Activated T-cell treated with anti-CD3 and anti-CD28 coated beads, Interleukin-2, amount 50 U/mL, for 72 hours (primary cell): ENCODE data around the gene OIP5. TPM values are rescaled to one million over a fixed set of nuclear protein-coding genes. Genes with fewer than 3 reads are reported as not detected.
"Not testable (repeated sequence)": the region's sequence is repeated elsewhere in the genome, so short reads cannot be mapped to it uniquely, and the experiment has no call there.

ENCODE experiments used
- ATAC-seq, 2 donors: fragments of 150-1000 bp; cut with Tn5 transposase; replicated peaks in 1 of 2; 2 replicates each; pipeline ENCODE4 v1.10.0; 2021; ENCODE audit warnings: moderate library complexity in 2 of 2, mild to moderate bottlenecking in 1 of 2
- DNase-seq, 2 donors: peaks; one replicate each; pipeline ENCODE4 v3.0.0; 2021 to 2022; ENCODE audit warnings: mixed read lengths in 1 of 2
- H3K27ac Mint-ChIP-seq: one replicate; pipeline ENCODE4 v1.8.0; 2022; ENCODE audit warnings: mild to moderate bottlenecking, moderate library complexity, mixed read lengths
- H3K27me3 Mint-ChIP-seq: one replicate; pipeline ENCODE4 v1.8.0; 2022; ENCODE audit warnings: low read depth, mixed read lengths
- H3K36me3 Mint-ChIP-seq, 2 donors: one replicate each; pipeline ENCODE4 v1.8.0; 2022; ENCODE audit warnings: mixed read lengths in 2 of 2, mild to moderate bottlenecking in 1 of 2; ENCODE audit not compliant: insufficient read depth in 2 of 2
- H3K4me1 Mint-ChIP-seq: one replicate; pipeline ENCODE4 v1.8.0; 2022; ENCODE audit warnings: low read depth, mixed read lengths
- H3K4me3 Mint-ChIP-seq, 2 donors: one replicate each; pipeline ENCODE4 v1.8.0; 2022; ENCODE audit warnings: mild to moderate bottlenecking in 2 of 2, mixed read lengths in 2 of 2, moderate library complexity in 2 of 2
- H3K9me3 Mint-ChIP-seq, 2 donors: one replicate each; pipeline ENCODE4 v1.8.0; 2022; ENCODE audit warnings: mixed read lengths in 2 of 2
- total RNA-seq, 2 donors: library from RNA; stranded (reverse); gene quantifications; one replicate each; pipeline ENCODE4 v1.2.3, GENCODE V29; 2022

Gene OIP5
- total RNA-seq, 2 donors from 2014 or later: 15.3 TPM

- DNase-seq (no peak), ATAC-seq (no peak)
- Mint-ChIP-seq H3K4me3 (peak overlapping the region in 1 of 2 donors; percentile 12), H3K27ac (peak overlapping the region; percentile 42), H3K4me1 (peaks cover 43% of the 10 kb centered on the region), H3K27me3 (no peaks in the 10 kb centered on the region), H3K36me3 (peaks cover 20 to 38% of the 10 kb centered on the region in 2 donors), H3K9me3 (no peaks in the 10 kb centered on the region)
Observed at GRCh38 chr15:41288464-41288863, 43.9 kb downstream of the OIP5 start.

GRCh38 chr15:41286665-41287333 lies 45.6 kb downstream of the OIP5 start:
- Mint-ChIP-seq H3K4me3 (peak overlapping the region; percentile 36 to 76), H3K9me3 (no peaks in the 10 kb centered on the region), H3K36me3 (peaks cover 20 to 36% of the 10 kb centered on the region in 2 donors), H3K27me3 (no peaks in the 10 kb centered on the region), H3K4me1 (peaks cover 56% of the 10 kb centered on the region), H3K27ac (peak overlapping the region; percentile 93)
- ATAC-seq (no peak), DNase-seq (no peak)

DNA sequence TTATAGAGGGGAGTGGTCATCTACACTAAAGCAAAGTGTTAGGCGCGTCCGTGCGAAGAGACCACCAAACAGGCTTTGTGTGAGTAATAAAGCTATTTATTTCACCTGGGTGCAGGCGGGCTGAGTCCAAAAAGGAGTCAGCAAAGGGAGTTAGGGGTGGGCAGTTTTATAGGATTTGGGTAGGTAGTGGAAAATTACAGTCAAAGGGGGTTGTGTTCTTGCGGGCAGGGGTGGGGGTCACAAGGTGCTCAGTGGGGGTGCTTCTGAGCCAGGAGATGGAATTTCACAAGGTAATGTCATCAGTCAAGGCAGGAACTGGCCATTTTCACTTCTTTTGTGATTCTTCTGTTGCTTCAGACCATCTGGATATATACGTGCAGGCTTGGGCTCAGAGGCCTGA lies 47.1 kb downstream of the OIP5 start:
- DNase-seq (peak in 1 of 2 donors; percentile 3), ATAC-seq (no peak)
- Mint-ChIP-seq H3K27ac (peak overlapping the region; percentile 78), H3K4me3 (peak overlapping the region; percentile 97 to 98), H3K4me1 (peaks cover 49% of the 10 kb centered on the region), H3K27me3 (no peaks in the 10 kb centered on the region), H3K9me3 (no peaks in the 10 kb centered on the region), H3K36me3 (peaks cover 20 to 35% of the 10 kb centered on the region in 2 donors)

DNA sequence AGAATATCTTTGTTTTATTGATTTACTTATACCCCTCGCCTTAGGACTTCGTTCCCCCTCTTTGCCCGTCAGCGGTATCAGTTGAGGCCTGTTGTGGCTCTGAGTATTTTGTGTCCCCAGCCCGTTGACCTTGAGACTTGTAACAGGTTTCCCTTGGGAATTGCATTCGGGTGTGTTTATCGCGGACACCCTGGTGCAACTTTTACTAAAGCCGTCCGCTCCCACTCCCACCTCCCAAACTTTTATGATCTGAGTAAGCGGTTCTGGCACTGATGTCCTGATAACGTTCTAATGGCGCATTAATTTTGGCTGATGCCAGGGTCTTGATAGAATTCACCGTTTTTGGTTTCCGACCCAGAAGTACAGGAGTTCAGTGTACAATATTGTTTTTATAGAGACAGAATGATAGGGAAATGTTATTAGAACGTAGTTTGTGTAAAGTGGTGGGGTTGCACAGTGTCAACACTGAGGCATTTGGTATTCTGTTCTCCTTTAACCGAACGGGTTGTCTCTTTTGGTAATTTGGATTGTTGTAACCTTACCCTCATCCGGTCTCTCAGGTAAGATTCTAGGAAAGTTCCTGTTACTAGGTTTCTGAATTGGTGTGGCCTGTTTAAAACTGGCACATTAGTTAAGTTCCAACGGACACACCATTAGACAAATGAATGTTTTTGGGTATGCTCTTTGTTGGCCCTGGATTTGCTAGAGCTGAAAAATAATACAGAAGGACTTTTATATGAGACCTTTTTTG lies 47.8 kb downstream of the OIP5 start:
- Mint-ChIP-seq H3K36me3 (peaks cover 20 to 36% of the 10 kb centered on the region in 2 donors), H3K27ac (peak overlapping the region; percentile 78), H3K9me3 (no peaks in the 10 kb centered on the region), H3K4me1 (peaks cover 52% of the 10 kb centered on the region), H3K4me3 (peak overlapping the region; percentile 97 to 98), H3K27me3 (no peaks in the 10 kb centered on the region)
- DNase-seq (no peak), ATAC-seq (no peak)

GRCh38 chr15:41283653-41284426 lies 48.6 kb downstream of the OIP5 start:
- ATAC-seq (peak; percentile 97 to 98), DNase-seq (peak; percentile 98)
- Mint-ChIP-seq H3K4me3 (peak overlapping the region; percentile 97 to 98), H3K36me3 (peaks cover 20 to 40% of the 10 kb centered on the region in 2 donors), H3K4me1 (peaks cover 53% of the 10 kb centered on the region), H3K27me3 (no peaks in the 10 kb centered on the region), H3K27ac (peak overlapping the region; percentile 92), H3K9me3 (no peaks in the 10 kb centered on the region)

DNA sequence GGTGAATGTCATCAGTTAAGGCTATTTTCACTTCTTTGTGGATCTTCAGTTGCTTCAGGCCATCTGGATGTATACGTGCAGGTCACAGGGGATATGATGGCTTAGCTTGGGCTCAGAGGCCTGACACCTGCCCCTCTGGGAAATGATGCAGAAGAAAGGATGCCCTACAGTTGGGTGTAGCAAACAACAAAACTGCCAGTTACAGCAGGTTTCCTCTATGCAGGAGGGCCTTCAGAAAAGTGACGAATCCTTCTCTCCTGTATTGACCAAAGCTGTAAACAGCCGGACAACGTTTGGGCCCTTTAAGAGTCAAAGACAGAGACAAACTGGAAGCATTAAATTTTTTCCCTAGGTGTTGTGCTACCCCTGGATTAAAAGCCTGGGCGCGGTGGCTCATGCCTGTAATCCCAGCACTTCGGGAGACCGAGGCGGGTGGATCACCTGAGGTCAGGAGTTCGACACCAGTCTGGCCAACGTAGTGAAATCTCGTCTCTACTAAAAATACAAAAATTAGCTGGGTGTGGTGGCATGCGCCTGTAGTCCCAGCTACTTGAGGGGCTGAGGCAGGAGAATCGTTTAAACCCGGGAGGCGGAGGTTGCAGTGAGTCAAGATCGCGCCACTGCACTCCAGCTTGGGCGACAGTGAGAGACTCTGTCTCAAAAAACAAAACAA lies 49.3 kb downstream of the OIP5 start:
- Mint-ChIP-seq H3K4me3 (peak overlapping the region; percentile 97 to 98), H3K4me1 (peaks cover 47% of the 10 kb centered on the region), H3K27ac (peak overlapping the region; percentile 92), H3K36me3 (peaks cover 20 to 33% of the 10 kb centered on the region in 2 donors)
- not testable (repeated sequence) for H3K27me3 Mint-ChIP-seq, DNase-seq, ATAC-seq, H3K9me3 Mint-ChIP-seq

GRCh38 chr15:41282436-41282835 lies 50.0 kb downstream of the OIP5 start:
- Mint-ChIP-seq H3K4me3 (peak overlapping the region; percentile 97 to 98), H3K36me3 (peaks cover 20 to 31% of the 10 kb centered on the region in 2 donors), H3K4me1 (peaks cover 46% of the 10 kb centered on the region)
- not testable (repeated sequence) for DNase-seq, H3K9me3 Mint-ChIP-seq, H3K27me3 Mint-ChIP-seq, H3K27ac Mint-ChIP-seq, ATAC-seq

DNA sequence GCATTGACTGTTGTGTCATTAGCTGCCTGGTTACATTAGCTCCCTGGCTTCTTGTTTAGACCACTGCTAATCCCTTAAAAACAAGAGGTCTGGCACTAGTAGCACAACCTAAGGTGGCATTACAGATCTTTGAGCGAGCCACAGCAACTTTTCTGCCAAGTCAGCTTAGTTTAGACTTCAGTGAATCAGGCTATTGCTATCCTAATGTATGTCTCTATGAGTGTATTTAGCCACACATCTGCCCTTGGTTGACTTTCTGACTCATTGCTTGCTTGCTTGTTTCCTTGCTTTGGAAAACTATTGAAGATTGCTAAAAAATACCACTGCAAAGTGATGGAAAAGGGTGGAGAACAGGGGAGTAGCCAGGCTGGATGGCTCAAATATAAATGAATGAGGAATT lies 51.2 kb downstream of the OIP5 start:
- no peaks in the 10 kb centered on the region for H3K27me3 Mint-ChIP-seq
- peaks cover 14 to 23% of the 10 kb centered on the region in 2 donors for H3K36me3 Mint-ChIP-seq
- ATAC-seq: no peak
- no peak overlapping the region for H3K27ac Mint-ChIP-seq
- peaks cover 34% of the 10 kb centered on the region for H3K4me1 Mint-ChIP-seq
- no peak for DNase-seq
- no peaks in the 10 kb centered on the region for H3K9me3 Mint-ChIP-seq
- no peak overlapping the region for H3K4me3 Mint-ChIP-seq

- peaks cover 20% of the 10 kb centered on the region for H3K4me1 Mint-ChIP-seq
- no peaks in the 10 kb centered on the region for H3K27me3 Mint-ChIP-seq
- H3K36me3 Mint-ChIP-seq: peaks cover 7 to 12% of the 10 kb centered on the region in 2 donors
- DNase-seq (no peak), ATAC-seq (no peak)
- H3K4me3 Mint-ChIP-seq: no peak overlapping the region
- no peaks in the 10 kb centered on the region for H3K9me3 Mint-ChIP-seq
- no peak overlapping the region for H3K27ac Mint-ChIP-seq
Observed at GRCh38 chr15:41279535-41280283, 52.7 kb downstream of the OIP5 start.

- Mint-ChIP-seq H3K27ac (no peak overlapping the region), H3K36me3 (peaks cover 0 to 7% of the 10 kb centered on the region in 2 donors), H3K27me3 (no peaks in the 10 kb centered on the region), H3K4me1 (peaks cover 17% of the 10 kb centered on the region), H3K9me3 (no peaks in the 10 kb centered on the region), H3K4me3 (no peak overlapping the region)
- no peak for ATAC-seq
- no peak for DNase-seq
Observed at GRCh38 chr15:41278319-41278718, 54.1 kb downstream of the OIP5 start.

GRCh38 chr15:41276831-41277230 lies 55.6 kb downstream of the OIP5 start:
- Mint-ChIP-seq H3K36me3 (peaks cover 0 to 7% of the 10 kb centered on the region in 2 donors), H3K9me3 (no peaks in the 10 kb centered on the region), H3K27me3 (no peaks in the 10 kb centered on the region), H3K4me3 (no peak overlapping the region), H3K27ac (no peak overlapping the region), H3K4me1 (peaks cover 5% of the 10 kb centered on the region)
- DNase-seq (no peak), ATAC-seq (peak in 1 of 2 donors; percentile 25)

- H3K4me3 Mint-ChIP-seq: no peak overlapping the region
- DNase-seq (no peak), ATAC-seq (no peak)
- peaks cover 2% of the 10 kb centered on the region in 2 donors for H3K36me3 Mint-ChIP-seq
- H3K27ac Mint-ChIP-seq: no peak overlapping the region
- H3K4me1 Mint-ChIP-seq: no peaks in the 10 kb centered on the region
- no peaks in the 10 kb centered on the region for H3K9me3 Mint-ChIP-seq
- H3K27me3 Mint-ChIP-seq: no peaks in the 10 kb centered on the region
Observed at GRCh38 chr15:41269887-41270286, 62.5 kb downstream of the OIP5 start.
